Vagina (tissue), 2 donors: ENCODE results near the gene SPHK1. TPM values are rescaled to one million over a fixed set of nuclear protein-coding genes. Genes with fewer than 3 reads are reported as not detected.

Source experiments
- DNase-seq, 2 donors: peaks; one replicate each; pipeline ENCODE4 v3.0.0-alpha.2; 2017; ENCODE audit errors: extremely low spot score in 2 of 2
- H3K27ac ChIP-seq: fragments of 200-600 bp; sonication (generic); one replicate; pipeline ENCODE4 v1.5.1; 2019
- H3K27me3 ChIP-seq: fragments of 200-600 bp; sonication (generic); one replicate; pipeline ENCODE4 v1.5.1; 2019
- H3K36me3 ChIP-seq, 2 donors: fragments of 200-600 bp; sonication (generic); one replicate each; pipeline ENCODE4 v1.5.1; 2017 to 2019
- H3K4me1 ChIP-seq: fragments of 200-600 bp; sonication (generic); one replicate; pipeline ENCODE4 v1.5.1; 2019
- H3K4me3 ChIP-seq, 2 donors: fragments of 200-600 bp; sonication (generic); 1 replicate in 1 of 2; 2 replicates in 1 of 2; pipeline ENCODE4 v1.5.1; 2016 to 2019
- H3K9me3 ChIP-seq: fragments of 200-600 bp; sonication (generic); one replicate; pipeline ENCODE4 v1.5.1; 2019
- POLR2A ChIP-seq, 2 donors: fragments of 450-650 bp; IDR thresholded peaks; one replicate each; pipeline ENCODE4 v1.6.1; 2017; ENCODE audit warnings: antibody characterized with exemption in 2 of 2, mild to moderate bottlenecking in 2 of 2, moderate library complexity in 2 of 2
- POLR2AphosphoS5 ChIP-seq, 2 donors: sonication (generic); formaldehyde crosslinking; IDR thresholded peaks; one replicate each; pipeline ENCODE4 v1.9.0; 2017; ENCODE audit warnings: antibody characterized with exemption in 2 of 2, mild to moderate bottlenecking in 2 of 2, low read depth in 1 of 2; ENCODE audit not compliant: insufficient read depth in 1 of 2
- intact Hi-C: fragments of 100-400 bp; cut with DNase I; formaldehyde crosslinking; loops from one replicate; pipeline ENCODE4 v1.15.1; 2023
- total RNA-seq: library from RNA; depleted of rRNA; stranded (reverse); fragments of >200 nt; gene quantifications from one replicate; pipeline ENCODE4 v1.2.3, GENCODE V29; 2016
- TF ChIP-seq, protein P1 (sequence below), 3 experiments: fragments of 450-650 bp in 2 of 3; fragments of 200-600 bp in 1 of 3; sonication (generic) in 1 of 3; IDR thresholded peaks; one replicate each; pipeline ENCODE4 v1.5.1; 2017 to 2019; ENCODE audit warnings: antibody characterized with exemption in 3 of 3, mild to moderate bottlenecking in 2 of 3, moderate library complexity in 2 of 3

The SPHK1 gene
- total RNA-seq, 1 donor from 2014 or later = 11.0 TPM

DNA sequence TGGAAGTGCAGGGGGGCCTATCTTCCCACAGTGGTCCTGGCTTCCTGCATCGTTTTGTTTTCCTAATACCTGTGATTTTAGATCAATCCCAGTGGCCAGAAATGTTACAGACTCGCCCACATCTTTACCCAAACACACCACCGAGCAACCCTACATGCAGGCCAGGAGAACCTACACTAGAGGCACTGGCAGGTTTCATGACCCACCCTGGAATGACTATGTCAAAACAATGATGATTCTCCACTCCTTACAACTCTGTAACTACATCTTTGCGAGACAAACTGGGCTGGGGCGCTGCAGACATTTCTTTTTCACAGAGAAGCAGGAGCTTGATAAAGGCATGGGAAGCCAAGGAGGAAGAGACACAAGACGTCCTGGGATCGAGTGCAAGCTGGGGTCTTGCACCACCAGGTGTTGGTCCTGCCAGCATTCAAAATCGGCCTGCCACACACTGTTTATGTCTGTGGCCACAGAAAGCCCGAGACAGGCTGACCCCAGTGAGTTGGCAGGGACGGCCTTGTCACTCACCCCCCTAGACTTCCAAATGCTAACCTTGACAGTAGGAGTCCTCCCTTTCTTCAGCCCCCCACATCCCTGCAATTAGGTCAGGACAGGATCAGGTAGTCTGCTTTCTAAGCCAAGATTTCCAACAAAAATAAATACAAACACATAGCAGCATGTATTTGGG is 36.1 kb downstream of the SPHK1 start:
- Histone ChIP-seq H3K27me3 (no peaks in the 10 kb centered on the region), H3K27ac (no peak overlapping the region), H3K4me3 (no peak overlapping the region), H3K9me3 (no peaks in the 10 kb centered on the region), H3K4me1 (peaks cover 18% of the 10 kb centered on the region), H3K36me3 (no peaks in the 10 kb centered on the region)
- intact Hi-C loops = no loop called here
- TF ChIP-seq, protein P1, sequence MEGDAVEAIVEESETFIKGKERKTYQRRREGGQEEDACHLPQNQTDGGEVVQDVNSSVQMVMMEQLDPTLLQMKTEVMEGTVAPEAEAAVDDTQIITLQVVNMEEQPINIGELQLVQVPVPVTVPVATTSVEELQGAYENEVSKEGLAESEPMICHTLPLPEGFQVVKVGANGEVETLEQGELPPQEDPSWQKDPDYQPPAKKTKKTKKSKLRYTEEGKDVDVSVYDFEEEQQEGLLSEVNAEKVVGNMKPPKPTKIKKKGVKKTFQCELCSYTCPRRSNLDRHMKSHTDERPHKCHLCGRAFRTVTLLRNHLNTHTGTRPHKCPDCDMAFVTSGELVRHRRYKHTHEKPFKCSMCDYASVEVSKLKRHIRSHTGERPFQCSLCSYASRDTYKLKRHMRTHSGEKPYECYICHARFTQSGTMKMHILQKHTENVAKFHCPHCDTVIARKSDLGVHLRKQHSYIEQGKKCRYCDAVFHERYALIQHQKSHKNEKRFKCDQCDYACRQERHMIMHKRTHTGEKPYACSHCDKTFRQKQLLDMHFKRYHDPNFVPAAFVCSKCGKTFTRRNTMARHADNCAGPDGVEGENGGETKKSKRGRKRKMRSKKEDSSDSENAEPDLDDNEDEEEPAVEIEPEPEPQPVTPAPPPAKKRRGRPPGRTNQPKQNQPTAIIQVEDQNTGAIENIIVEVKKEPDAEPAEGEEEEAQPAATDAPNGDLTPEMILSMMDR (IDR thresholded peaks at IDR 0.05) = no peak
- TF ChIP-seq POLR2A (IDR thresholded peaks at IDR 0.05) (no peak), POLR2AphosphoS5 (IDR thresholded peaks at IDR 0.05; ENCODE audit: insufficient read depth in 1 of 2, low read depth in 1 of 2) (no peak)
- no peak for DNase-seq

DNA sequence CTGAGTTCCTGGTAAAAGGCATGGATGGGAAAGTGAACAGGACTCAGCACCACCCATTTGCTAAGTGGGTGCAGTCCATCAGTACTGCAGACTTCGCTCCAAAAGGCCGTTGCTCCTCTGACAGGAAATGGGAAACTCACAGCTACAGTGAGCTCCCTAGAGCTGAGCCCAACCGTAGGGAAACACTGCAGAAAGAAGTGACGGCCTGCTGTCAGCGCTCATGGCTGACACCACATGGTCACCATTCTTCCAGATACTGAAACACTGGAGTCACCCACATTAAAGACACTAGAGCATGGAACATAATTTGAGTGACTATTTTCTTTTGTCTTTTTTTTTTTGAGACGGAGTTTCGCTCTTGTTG is 36.6 kb downstream of the SPHK1 start:
- no peak overlapping the region for H3K4me3 ChIP-seq
- no peaks in the 10 kb centered on the region for H3K9me3 ChIP-seq
- no peak for DNase-seq
- TF ChIP-seq, protein P1 (IDR thresholded peaks at IDR 0.05) = no peak
- TF ChIP-seq POLR2A (IDR thresholded peaks at IDR 0.05) = no peak
- TF ChIP-seq POLR2AphosphoS5 (IDR thresholded peaks at IDR 0.05; ENCODE audit: insufficient read depth in 1 of 2, low read depth in 1 of 2) = no peak
- H3K27me3 ChIP-seq = no peaks in the 10 kb centered on the region
- H3K27ac ChIP-seq = no peak overlapping the region
- intact Hi-C loops = no loop called here
- no peaks in the 10 kb centered on the region for H3K36me3 ChIP-seq
- H3K4me1 ChIP-seq = peaks cover 18% of the 10 kb centered on the region

DNA sequence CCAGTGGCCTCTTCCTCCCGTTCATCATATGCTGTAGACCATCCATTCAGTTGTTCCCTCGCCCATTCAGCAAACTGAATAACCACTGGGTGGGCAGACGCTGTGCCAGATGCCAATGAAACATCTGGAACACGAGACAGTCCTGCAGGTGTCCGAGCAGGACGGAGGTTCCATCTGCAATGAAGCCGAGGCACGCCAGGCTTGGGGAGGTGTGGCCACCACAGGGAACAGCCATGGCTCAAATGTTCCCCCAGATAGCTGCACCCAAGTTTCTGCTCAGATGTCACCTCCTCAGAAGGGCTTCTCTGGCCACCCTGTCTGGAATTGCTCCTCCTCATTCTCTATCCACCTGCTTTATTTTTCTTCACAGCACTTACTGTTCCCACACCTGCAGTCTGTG is 38.0 kb downstream of the SPHK1 start:
- no peak for DNase-seq
- intact Hi-C loops = no loop called here
- peaks cover 20% of the 10 kb centered on the region for H3K4me1 ChIP-seq
- H3K9me3 ChIP-seq = no peaks in the 10 kb centered on the region
- no peaks in the 10 kb centered on the region for H3K36me3 ChIP-seq
- H3K4me3 ChIP-seq = no peak overlapping the region
- H3K27ac ChIP-seq = no peak overlapping the region
- no peaks in the 10 kb centered on the region for H3K27me3 ChIP-seq
- TF ChIP-seq, protein P1 (IDR thresholded peaks at IDR 0.05) = no peak
- TF ChIP-seq POLR2A (IDR thresholded peaks at IDR 0.05) = no peak
- TF ChIP-seq POLR2AphosphoS5 (IDR thresholded peaks at IDR 0.05; ENCODE audit: insufficient read depth in 1 of 2, low read depth in 1 of 2) = no peak

DNA sequence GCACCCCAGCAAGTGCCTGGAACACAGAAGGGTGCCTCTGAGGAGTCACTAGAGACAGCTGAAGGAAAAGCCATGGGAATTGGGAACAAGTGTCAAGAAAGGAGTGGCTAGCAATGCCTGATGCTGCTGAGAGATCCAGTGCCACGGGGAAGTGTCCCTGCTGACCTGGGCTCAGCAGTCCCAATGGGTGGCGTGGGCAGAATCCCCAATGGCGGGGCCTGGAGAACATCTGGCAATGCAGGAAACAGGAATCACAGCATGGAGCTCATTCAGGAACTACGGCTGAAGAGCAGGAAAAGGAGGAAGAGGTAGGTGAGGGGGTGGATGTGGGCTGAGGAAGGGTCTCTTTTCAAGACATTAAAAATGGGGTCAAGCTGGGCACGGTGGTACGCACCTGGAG is 38.5 kb downstream of the SPHK1 start:
- peaks cover 24% of the 10 kb centered on the region for H3K4me1 ChIP-seq
- H3K27me3 ChIP-seq = no peaks in the 10 kb centered on the region
- intact Hi-C loops = no loop called here
- H3K9me3 ChIP-seq = no peaks in the 10 kb centered on the region
- no peak for TF ChIP-seq POLR2AphosphoS5 (IDR thresholded peaks at IDR 0.05; ENCODE audit: insufficient read depth in 1 of 2, low read depth in 1 of 2)
- H3K27ac ChIP-seq = no peak overlapping the region
- H3K36me3 ChIP-seq = no peaks in the 10 kb centered on the region
- no peak overlapping the region for H3K4me3 ChIP-seq
- DNase-seq = no peak

DNA sequence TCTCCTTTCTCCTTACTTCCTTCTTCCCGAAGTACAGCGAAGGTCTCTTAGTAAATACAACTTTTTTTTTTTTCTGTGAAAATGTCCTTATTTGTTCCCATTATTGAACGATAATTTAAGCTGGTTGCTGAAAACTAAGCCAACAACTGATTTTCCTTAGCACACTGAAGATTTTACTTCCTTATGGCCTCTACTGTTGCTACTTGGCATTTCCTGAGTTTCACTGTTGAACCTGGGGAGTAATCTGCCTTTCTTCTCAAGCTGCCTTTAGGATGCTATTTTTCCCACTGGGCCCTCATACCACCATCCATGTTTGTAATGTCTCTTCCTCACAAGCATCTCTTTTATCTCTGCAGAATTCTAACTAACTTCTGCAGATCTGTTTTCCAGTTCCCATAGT is 42.4 kb downstream of the SPHK1 start:
- H3K4me3 ChIP-seq = no peak overlapping the region
- no peaks in the 10 kb centered on the region for H3K36me3 ChIP-seq
- H3K27me3 ChIP-seq = no peaks in the 10 kb centered on the region
- intact Hi-C loops = no loop called here
- no peak overlapping the region for H3K27ac ChIP-seq
- no peak for DNase-seq
- peaks cover 6% of the 10 kb centered on the region for H3K4me1 ChIP-seq
- H3K9me3 ChIP-seq = no peaks in the 10 kb centered on the region
- TF ChIP-seq POLR2AphosphoS5 (IDR thresholded peaks at IDR 0.05; ENCODE audit: insufficient read depth in 1 of 2, low read depth in 1 of 2) (no peak), POLR2A (IDR thresholded peaks at IDR 0.05) (no peak)
- TF ChIP-seq, protein P1 (IDR thresholded peaks at IDR 0.05) = no peak
